HCT116 (cell line): ENCODE results near the gene FANK1. TPM values are rescaled to one million over a fixed set of nuclear protein-coding genes. Genes with fewer than 3 reads are reported as not detected.

ENCODE experiments used
- ATAC-seq: fragments of 200-7000 bp; cut with Tn5 transposase; 2 replicates; pipeline ENCODE4 v1.9.1; 2020; ENCODE audit warnings: mild to moderate bottlenecking, moderate library complexity
- BruUV-seq: library from RNA; stranded (reverse); fragments of 400-500 nt; replicated peaks from 2 replicates; lab custom pipeline; 2021; lab: Mats Ljungman, UMichigan
- CTCF ChIA-PET: fragments of 300-600 bp; sonication (Branson Sonifier 250); formaldehyde crosslinking; loops from one replicate; lab custom pipeline; 2021; ENCODE audit warnings: antibody characterized with exemption; lab: Charles Lee
- POLR2A ChIA-PET: fragments of 300-600, 350-600 bp; sonication (Branson Sonifier 250); formaldehyde crosslinking; loops from one replicate; lab custom pipeline; 2021; ENCODE audit warnings: antibody characterized with exemption; lab: Charles Lee
- RAD21 ChIA-PET, 2 experiments: fragments of 300-600 bp; sonication (Branson Sonifier 250); formaldehyde crosslinking; loops; one replicate each; lab custom pipeline; 2023; ENCODE audit warnings: low total read pairs in 2 of 2; ENCODE audit not compliant: uncharacterized antibody in 2 of 2, unreplicated experiment in 2 of 2, low non-redundant PET in 1 of 2; lab: Charles Lee
- DNase-seq: peaks from one replicate; pipeline ENCODE4 v3.0.0-alpha.2; 2010; ENCODE audit warnings: low read depth, low spot score
- H2AFZ ChIP-seq: fragments of 200-600 bp; shearing (Covaris generic), sonication (generic); 2 replicates; pipeline ENCODE4 v1.6.1; 2017; ENCODE audit warnings: low read depth, mixed run types, mixed read lengths, antibody characterized with exemption, low read length; ENCODE audit not compliant: poor library complexity, severe bottlenecking
- H3K27ac ChIP-seq: 2 replicates; pipeline ENCODE4 v1.5.1; 2012; ENCODE audit warnings: low read depth, low read length
- H3K27me3 ChIP-seq: fragments of 200-600 bp; sonication (generic); 2 replicates; pipeline ENCODE4 v1.6.1; 2016; ENCODE audit warnings: mixed run types, low read length, mixed read lengths; ENCODE audit not compliant: insufficient read depth
- H3K36me3 ChIP-seq, 2 experiments: fragments of 200-500 bp in 1 of 2; fragments of 200-600 bp in 1 of 2; sonication (Bioruptor generic) in 1 of 2; sonication (generic) in 1 of 2; 2 replicates each; pipeline versions ENCODE4 v1.5.1 to v1.6.1; 2014 to 2016; ENCODE audit warnings: low read length in 2 of 2, inconsistent platforms in 1 of 2, mixed read lengths in 1 of 2, mixed run types in 1 of 2; ENCODE audit not compliant: insufficient read depth in 2 of 2, control insufficient read depth in 1 of 2
- H3K4me1 ChIP-seq, 2 experiments: fragments of 200-600 bp in 1 of 2; sonication (generic) in 1 of 2; 2 replicates each; pipeline versions ENCODE4 v1.5.1 to v1.6.1; 2012 to 2017; ENCODE audit warnings: low read length in 2 of 2, inconsistent platforms in 1 of 2, mild to moderate bottlenecking in 1 of 2, mixed read lengths in 1 of 2, mixed run types in 1 of 2, moderate library complexity in 1 of 2; ENCODE audit not compliant: insufficient read depth in 2 of 2, control insufficient read depth in 1 of 2
- H3K4me2 ChIP-seq: fragments of 200-600 bp; sonication (generic); 2 replicates; pipeline ENCODE4 v1.6.1; 2017; ENCODE audit warnings: mixed run types, low read length, mixed read lengths
- H3K4me3 ChIP-seq, 2 experiments: fragments of 200-600 bp in 1 of 2; sonication (generic) in 1 of 2; replicated peaks in 1 of 2; 2 replicates each; pipeline ENCODE4 v1.5.1; 2011 to 2016; ENCODE audit warnings: low read length in 2 of 2, control low read depth in 1 of 2, low read depth in 1 of 2, mild to moderate bottlenecking in 1 of 2, mixed read lengths in 1 of 2, mixed run types in 1 of 2
- H3K79me2 ChIP-seq: fragments of 200-600 bp; sonication (generic); 2 replicates; pipeline ENCODE4 v1.6.1; 2017; ENCODE audit warnings: mild to moderate bottlenecking, mixed run types, low read length, moderate library complexity, mixed read lengths; ENCODE audit not compliant: insufficient read depth
- H3K9ac ChIP-seq: fragments of 200-600 bp; sonication (generic); 2 replicates; pipeline ENCODE4 v1.6.1; 2016; ENCODE audit warnings: low read length, mixed read lengths
- H3K9me2 ChIP-seq: fragments of 200-600 bp; sonication (generic), shearing (Covaris generic); 2 replicates; pipeline ENCODE4 v1.6.1; 2017; ENCODE audit warnings: mixed run types, mild to moderate bottlenecking, moderate library complexity; ENCODE audit not compliant: insufficient read depth
- H3K9me3 ChIP-seq, 2 experiments: fragments of 200-500 bp in 1 of 2; fragments of 200-600 bp in 1 of 2; sonication (Bioruptor generic) in 1 of 2; sonication (generic) in 1 of 2; 2 replicates each; pipeline ENCODE4 v1.6.1; 2014 to 2017; ENCODE audit warnings: low read length in 2 of 2, mixed read lengths in 2 of 2, inconsistent platforms in 1 of 2, low read depth in 1 of 2, mild to moderate bottlenecking in 1 of 2, mixed run types in 1 of 2, moderate library complexity in 1 of 2; ENCODE audit not compliant: control insufficient read depth in 1 of 2, insufficient read depth in 1 of 2
- H4K20me1 ChIP-seq: fragments of 200-600 bp; sonication (generic), shearing (Covaris generic); 2 replicates; pipeline ENCODE4 v1.6.1; 2017; ENCODE audit warnings: mixed run types, mild to moderate bottlenecking, moderate library complexity; ENCODE audit not compliant: insufficient read depth
- ATF3 ChIP-seq: IDR thresholded peaks from 2 replicates; pipeline ENCODE4 v1.6.1; 2012
- CBX3 ChIP-seq: IDR thresholded peaks from 2 replicates; pipeline ENCODE4 v1.6.1; 2012; ENCODE audit warnings: low read depth
- CEBPB ChIP-seq: IDR thresholded peaks from 2 replicates; pipeline ENCODE4 v1.6.1; 2012; ENCODE audit warnings: low read depth
- CTCF ChIP-seq, 3 experiments: fragments of 200-600 bp in 1 of 3; sonication (generic) in 1 of 3; IDR thresholded peaks in 2 of 3; conservative IDR thresholded peaks in 1 of 3; 2 replicates each; pipeline ENCODE4 v1.5.1; 2012 to 2017; ENCODE audit warnings: low read depth in 2 of 3, low read length in 2 of 3, antibody characterized with exemption in 1 of 3, borderline replicate concordance in 1 of 3, control low read depth in 1 of 3, mild to moderate bottlenecking in 1 of 3, mixed read lengths in 1 of 3, mixed run types in 1 of 3, moderate library complexity in 1 of 3; ENCODE audit not compliant: insufficient read depth in 1 of 3
- ELF1 ChIP-seq: IDR thresholded peaks from 2 replicates; pipeline ENCODE4 v1.6.1; 2012; ENCODE audit warnings: low read depth, borderline replicate concordance
- EZH2 ChIP-seq: fragments of 200-600 bp; sonication (generic); IDR thresholded peaks from 2 replicates; pipeline ENCODE4 v1.6.1; 2017; ENCODE audit warnings: antibody characterized with exemption, mixed run types
- EZH2phosphoT487 ChIP-seq: fragments of 200-600 bp; IDR thresholded peaks from 2 replicates; pipeline ENCODE4 v1.6.1; 2018; ENCODE audit warnings: antibody characterized with exemption, borderline replicate concordance
- FOSL1 ChIP-seq: IDR thresholded peaks from 2 replicates; pipeline ENCODE4 v1.6.1; 2012; ENCODE audit warnings: low read depth
- MAX ChIP-seq: IDR thresholded peaks from 2 replicates; pipeline ENCODE4 v1.6.1; 2012
- POLR2AphosphoS5 ChIP-seq: IDR thresholded peaks from 2 replicates; pipeline ENCODE4 v1.6.1; 2011; ENCODE audit warnings: mild to moderate bottlenecking, low read depth, low read length, moderate library complexity
- RAD21 ChIP-seq: IDR thresholded peaks from 2 replicates; pipeline ENCODE4 v1.6.1; 2012; ENCODE audit warnings: low read depth, mild to moderate bottlenecking
- REST ChIP-seq: IDR thresholded peaks from 2 replicates; pipeline ENCODE4 v1.6.1; 2012; ENCODE audit warnings: low read depth
- SIN3A ChIP-seq: IDR thresholded peaks from 2 replicates; pipeline ENCODE4 v1.6.1; 2012; ENCODE audit warnings: low read depth
- SP1 ChIP-seq: IDR thresholded peaks from 2 replicates; pipeline ENCODE4 v1.6.1; 2012; ENCODE audit warnings: low read depth
- TCF7L2 ChIP-seq: IDR thresholded peaks from 2 replicates; pipeline ENCODE4 v1.7.0; 2011; ENCODE audit warnings: borderline replicate concordance, inconsistent platforms; ENCODE audit not compliant: insufficient read depth, insufficient read length; ENCODE audit errors: extremely low read depth
- YY1 ChIP-seq: IDR thresholded peaks from 2 replicates; pipeline ENCODE4 v1.6.1; 2011; ENCODE audit warnings: low read length, low read depth, moderate library complexity, mild to moderate bottlenecking; ENCODE audit not compliant: insufficient replicate concordance; ENCODE audit errors: extremely low read depth
- ZNF274 ChIP-seq: fragments of 200-500 bp; sonication (Bioruptor generic); IDR thresholded peaks from 2 replicates; pipeline ENCODE4 v1.6.1; 2014; ENCODE audit warnings: mild to moderate bottlenecking, low read depth, low read length, inconsistent platforms
- intact Hi-C: fragments of 100-400 bp; cut with micrococcal nuclease; formaldehyde crosslinking; loops from 2 replicates; pipeline ENCODE4 v1.10.0; 2022
- total RNA-seq: library from RNA; stranded (reverse); gene quantifications from one replicate; pipeline ENCODE4 v1.2.1, GENCODE V29; 2021; ENCODE audit not compliant: unreplicated experiment

FANK1 gene
- total RNA-seq, 1 experiment from 2014 or later, result 5.4 TPM

GRCh38 chr10:125883211-125883610, 13.2 kb upstream of the FANK1 start:
- DNase-seq, result no peak
- no peak for ATAC-seq
- Histone ChIP-seq H4K20me1 (no peaks in the 10 kb centered on the region), H3K27ac (no peak overlapping the region), H3K27me3 (no peaks in the 10 kb centered on the region), H3K79me2 (peaks cover 6% of the 10 kb centered on the region; the same call in 1 of the 2 replicates), H2AFZ (no peak overlapping the region), H3K36me3 (peaks cover 4 to 8% of the 10 kb centered on the region in 2 experiments; a peak in 1 of 4 replicates), H3K9me3 (no peaks in the 10 kb centered on the region), H3K4me1 (peaks cover 35 to 58% of the 10 kb centered on the region in 2 experiments), H3K9ac (no peak overlapping the region)
- POLR2A ChIA-PET, result no interaction called here
- TF ChIP-seq REST (no peak), SIN3A (no peak), MAX (no peak), ATF3 (no peak), CTCF (IDR thresholded peaks at IDR 0.05 in 2 of 3, conservative IDR thresholded peaks at IDR 0.05 in 1 of 3; ENCODE audit: borderline replicate concordance in 1 of 3, insufficient read depth in 1 of 3, low read depth in 2 of 3, low read length in 2 of 3) (no peak), EZH2 (no peak), ZNF274 (no peak), SP1 (no peak), FOSL1 (no peak), CBX3 (no peak), RAD21 (no peak), CEBPB (no peak), ELF1 (no peak), TCF7L2 (no peak), EZH2phosphoT487 (no peak), YY1 (no peak), POLR2AphosphoS5 (no peak)
- TF ChIP-seq, all 23 proteins: peak for 0
- no peak overlapping the region for H3K4me3 ChIP-seq
- 0 out of 2 replicates have a peak, but pooled peaks cover 5% of the 10 kb centered on the region for H3K9me2 ChIP-seq
- intact Hi-C loops, result no loop called here
- ChIA-PET CTCF (interaction anchor here (1.8 kb wide), 1 partner anchor 15 kb away, joined by 8 read pairs; no protein-coding TSS in a partner anchor), RAD21 (no interaction called here)
- no TSS peak for BruUV-seq
- no peak overlapping the region for H3K4me2 ChIP-seq
